Neural cell (in vitro differentiated cells): Measurements from ENCODE around the gene IRF4. TPM values are rescaled to one million over a fixed set of nuclear protein-coding genes. Genes with fewer than 3 reads are reported as not detected.

ENCODE experiments used
- H2AFZ ChIP-seq: fragments of 200-600, 300-800 bp; sonication (generic), shearing (Covaris generic); 2 replicates; pipeline ENCODE4 v1.6.0; 2014; ENCODE audit warnings: low read depth, mild to moderate bottlenecking, antibody characterized with exemption, low read length, moderate library complexity
- H3F3A ChIP-seq: fragments of 200-600 bp; shearing (Covaris generic); 2 replicates; pipeline ENCODE4 v1.6.1; 2016; ENCODE audit warnings: mild to moderate bottlenecking, moderate library complexity, mixed read lengths, antibody characterized with exemption, low read length; ENCODE audit not compliant: insufficient read depth, poor library complexity, severe bottlenecking
- H3K27ac ChIP-seq: fragments of 200-600, 300-800 bp; sonication (generic), shearing (Covaris generic); 2 replicates; pipeline ENCODE4 v1.5.1; 2014; ENCODE audit warnings: mild to moderate bottlenecking, low read length, moderate library complexity
- H3K27me3 ChIP-seq: fragments of 300-800, 200-600 bp; sonication (generic), shearing (Covaris generic); 2 replicates; pipeline ENCODE4 v1.6.0; 2014; ENCODE audit warnings: mild to moderate bottlenecking, low read depth, low read length, moderate library complexity; ENCODE audit not compliant: insufficient read depth
- H3K36me3 ChIP-seq: fragments of 300-800, 200-600 bp; sonication (generic), shearing (Covaris generic); 2 replicates; pipeline ENCODE4 v1.5.1; 2014; ENCODE audit warnings: mild to moderate bottlenecking, antibody characterized with exemption, low read length, moderate library complexity; ENCODE audit not compliant: insufficient read depth
- H3K4me2 ChIP-seq: fragments of 300-800, 200-600 bp; sonication (generic), shearing (Covaris generic); 2 replicates; pipeline ENCODE4 v1.6.0; 2014; ENCODE audit warnings: mild to moderate bottlenecking, low read length
- H3K4me3 ChIP-seq: fragments of 300-800, 200-600 bp; sonication (generic), shearing (Covaris generic); 2 replicates; pipeline ENCODE4 v1.5.1; 2014; ENCODE audit warnings: mild to moderate bottlenecking, low read length, moderate library complexity
- H3K79me2 ChIP-seq: fragments of 200-600 bp; shearing (Covaris generic); replicated peaks from 2 replicates; pipeline ENCODE4 v1.6.0; 2014; ENCODE audit warnings: mild to moderate bottlenecking, low read length, moderate library complexity; ENCODE audit not compliant: insufficient read depth
- H3K9ac ChIP-seq: fragments of 300-800, 200-600 bp; sonication (generic), shearing (Covaris generic); 2 replicates; pipeline ENCODE4 v1.6.1; 2016; ENCODE audit warnings: mild to moderate bottlenecking, low read length, mixed read lengths
- H3K9me2 ChIP-seq: fragments of 200-600 bp; shearing (Covaris generic); 2 replicates; pipeline ENCODE4 v1.6.1; 2016; ENCODE audit warnings: mild to moderate bottlenecking, low read length, mixed read lengths; ENCODE audit not compliant: insufficient read depth
- H3K9me3 ChIP-seq: fragments of 200-600, 300-800 bp; sonication (generic), shearing (Covaris generic); 2 replicates; pipeline ENCODE4 v1.6.1; 2016; ENCODE audit warnings: mild to moderate bottlenecking, mixed run types, low read length, moderate library complexity, mixed read lengths
- H4K20me1 ChIP-seq: fragments of 200-600 bp; shearing (Covaris generic); 2 replicates; pipeline ENCODE4 v1.6.1; 2016; ENCODE audit warnings: mild to moderate bottlenecking, mixed run types; ENCODE audit not compliant: insufficient read depth
- CTCF ChIP-seq: fragments of 450-650 bp; IDR thresholded peaks from 2 replicates; pipeline ENCODE4 v1.5.1; 2014; ENCODE audit warnings: antibody characterized with exemption, mild to moderate bottlenecking, moderate library complexity; ENCODE audit not compliant: poor library complexity, severe bottlenecking
- EP300 ChIP-seq: fragments of 450-650 bp; conservative IDR thresholded peaks from 2 replicates; pipeline ENCODE4 v1.6.1; 2014; ENCODE audit warnings: antibody characterized with exemption, mild to moderate bottlenecking, moderate library complexity; ENCODE audit not compliant: poor library complexity, severe bottlenecking
- POLR2AphosphoS5 ChIP-seq: IDR thresholded peaks from 2 replicates; pipeline ENCODE4 v1.6.1; 2012
- RAD21 ChIP-seq: fragments of 450-650 bp; conservative IDR thresholded peaks from 2 replicates; pipeline ENCODE4 v1.6.1; 2014; ENCODE audit warnings: antibody characterized with exemption, mild to moderate bottlenecking, moderate library complexity
- SMC3 ChIP-seq: fragments of 450-650 bp; conservative IDR thresholded peaks from 2 replicates; pipeline ENCODE4 v1.6.1; 2014; ENCODE audit warnings: antibody characterized with exemption, mild to moderate bottlenecking, moderate library complexity; ENCODE audit not compliant: poor library complexity
- TAF1 ChIP-seq: IDR thresholded peaks from 2 replicates; pipeline ENCODE4 v1.6.1; 2012; ENCODE audit warnings: low read depth
- polyA plus RNA-seq: library from polyadenylated mRNA; depleted of rRNA; stranded (reverse); fragments of >200 nt; gene quantifications from 2 replicates; pipeline ENCODE4 v1.2.3, GENCODE V29; 2014
- TF ChIP-seq, protein P1 (sequence below): IDR thresholded peaks from 2 replicates; pipeline ENCODE4 v1.6.1; 2012; ENCODE audit warnings: borderline replicate concordance

IRF4 gene
- polyA plus RNA-seq, 1 donor from 2014 or later: 0.05 TPM

DNA sequence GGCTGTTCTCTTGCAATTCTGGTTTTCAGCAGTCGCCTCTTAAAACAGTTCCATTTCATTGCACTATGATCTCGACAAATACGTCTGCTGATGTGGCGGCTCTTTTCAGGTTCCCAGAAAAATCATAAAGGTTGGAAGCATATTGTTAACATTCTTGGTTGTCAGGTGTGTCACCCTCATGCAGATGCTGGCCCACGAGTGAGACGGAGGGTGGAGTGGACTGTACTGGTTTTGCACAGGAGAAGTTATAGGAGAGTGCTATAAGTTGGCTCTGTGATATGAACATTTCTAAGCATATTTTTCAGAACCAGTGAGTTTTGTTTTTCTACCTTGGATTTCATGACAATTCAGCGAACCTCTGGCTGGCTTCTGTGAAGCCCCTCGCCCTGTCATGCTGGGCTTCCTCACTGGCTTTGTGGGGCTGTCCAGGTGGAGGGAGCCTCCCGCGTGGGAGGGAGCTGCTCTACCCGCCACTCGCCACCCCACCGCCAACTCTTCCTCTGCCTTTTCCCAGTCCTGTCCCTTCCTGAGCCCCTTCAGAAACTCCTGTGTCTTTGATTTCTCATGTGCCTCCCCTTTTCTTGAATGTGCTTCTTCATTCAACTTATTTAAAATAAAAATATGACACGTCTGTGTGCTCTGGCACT lies 10.6 kb downstream of the IRF4 start:
- TF ChIP-seq RAD21 (no peak), CTCF (no peak), SMC3 (no peak), EP300 (no peak)
- Histone ChIP-seq H3K9ac (no peak overlapping the region), H3K27ac (no peak overlapping the region), H3K9me2 (no peaks in the 10 kb centered on the region), H2AFZ (no peak overlapping the region), H3F3A (no peaks in the 10 kb centered on the region), H3K4me3 (no peak overlapping the region), H3K79me2 (no peaks in the 10 kb centered on the region), H4K20me1 (no peaks in the 10 kb centered on the region), H3K4me2 (no peak overlapping the region), H3K9me3 (peaks cover 3% of the 10 kb centered on the region), H3K36me3 (no peaks in the 10 kb centered on the region), H3K27me3 (peaks cover under 1% of the 10 kb centered on the region)

DNA sequence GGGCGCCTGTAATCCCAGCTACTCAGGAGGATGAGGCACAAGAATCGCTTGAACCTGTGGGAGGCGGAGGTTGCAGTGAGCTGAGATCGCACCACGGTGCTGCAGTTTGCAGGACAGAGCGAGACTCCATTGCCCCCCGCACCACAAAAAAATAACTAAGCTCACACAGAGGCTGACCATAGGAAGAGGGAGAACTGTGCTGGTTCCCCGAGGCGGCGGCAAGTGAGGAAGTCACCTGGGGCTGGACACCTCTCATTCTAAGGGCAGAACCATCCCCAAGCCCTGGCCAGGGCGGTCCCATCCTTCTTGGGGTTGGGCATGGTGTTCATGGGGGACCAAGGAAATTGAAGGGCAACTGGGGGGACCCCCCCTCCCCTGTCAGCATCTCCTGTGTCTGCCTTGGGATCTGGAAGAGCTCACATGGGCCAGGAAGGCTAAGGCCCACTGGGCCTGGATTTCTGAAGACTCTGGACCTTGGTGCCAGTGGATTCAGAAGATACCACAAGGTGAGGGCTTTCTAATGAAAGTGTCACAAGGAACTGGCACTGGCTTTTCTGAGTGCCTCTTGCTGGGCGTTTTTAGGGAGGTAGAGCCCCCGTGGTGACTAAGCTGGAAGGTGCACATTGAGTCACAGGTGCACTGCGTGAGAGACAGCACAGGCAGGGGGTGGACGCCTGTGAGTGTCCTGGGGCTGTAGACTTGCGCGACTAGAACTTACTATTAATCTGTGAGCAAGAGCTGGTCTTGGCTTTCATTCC lies 11.5 kb downstream of the IRF4 start:
- TF ChIP-seq POLR2AphosphoS5 (no peak), TAF1 (no peak), SMC3 (no peak), CTCF (no peak)
- TF ChIP-seq, protein P1, sequence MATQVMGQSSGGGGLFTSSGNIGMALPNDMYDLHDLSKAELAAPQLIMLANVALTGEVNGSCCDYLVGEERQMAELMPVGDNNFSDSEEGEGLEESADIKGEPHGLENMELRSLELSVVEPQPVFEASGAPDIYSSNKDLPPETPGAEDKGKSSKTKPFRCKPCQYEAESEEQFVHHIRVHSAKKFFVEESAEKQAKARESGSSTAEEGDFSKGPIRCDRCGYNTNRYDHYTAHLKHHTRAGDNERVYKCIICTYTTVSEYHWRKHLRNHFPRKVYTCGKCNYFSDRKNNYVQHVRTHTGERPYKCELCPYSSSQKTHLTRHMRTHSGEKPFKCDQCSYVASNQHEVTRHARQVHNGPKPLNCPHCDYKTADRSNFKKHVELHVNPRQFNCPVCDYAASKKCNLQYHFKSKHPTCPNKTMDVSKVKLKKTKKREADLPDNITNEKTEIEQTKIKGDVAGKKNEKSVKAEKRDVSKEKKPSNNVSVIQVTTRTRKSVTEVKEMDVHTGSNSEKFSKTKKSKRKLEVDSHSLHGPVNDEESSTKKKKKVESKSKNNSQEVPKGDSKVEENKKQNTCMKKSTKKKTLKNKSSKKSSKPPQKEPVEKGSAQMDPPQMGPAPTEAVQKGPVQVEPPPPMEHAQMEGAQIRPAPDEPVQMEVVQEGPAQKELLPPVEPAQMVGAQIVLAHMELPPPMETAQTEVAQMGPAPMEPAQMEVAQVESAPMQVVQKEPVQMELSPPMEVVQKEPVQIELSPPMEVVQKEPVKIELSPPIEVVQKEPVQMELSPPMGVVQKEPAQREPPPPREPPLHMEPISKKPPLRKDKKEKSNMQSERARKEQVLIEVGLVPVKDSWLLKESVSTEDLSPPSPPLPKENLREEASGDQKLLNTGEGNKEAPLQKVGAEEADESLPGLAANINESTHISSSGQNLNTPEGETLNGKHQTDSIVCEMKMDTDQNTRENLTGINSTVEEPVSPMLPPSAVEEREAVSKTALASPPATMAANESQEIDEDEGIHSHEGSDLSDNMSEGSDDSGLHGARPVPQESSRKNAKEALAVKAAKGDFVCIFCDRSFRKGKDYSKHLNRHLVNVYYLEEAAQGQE: no peak
- H3K36me3 ChIP-seq: no peaks in the 10 kb centered on the region
- H3K9me2 ChIP-seq: no peaks in the 10 kb centered on the region
- H3K4me3 ChIP-seq: no peak overlapping the region
- no peak overlapping the region for H3K4me2 ChIP-seq
- no peaks in the 10 kb centered on the region for H3K27me3 ChIP-seq
- no peaks in the 10 kb centered on the region for H4K20me1 ChIP-seq
- no peak overlapping the region for H3K9ac ChIP-seq
- H3K9me3 ChIP-seq: peaks cover 3% of the 10 kb centered on the region
- no peak overlapping the region for H3K27ac ChIP-seq
- H3F3A ChIP-seq: no peaks in the 10 kb centered on the region
- no peaks in the 10 kb centered on the region for H3K79me2 ChIP-seq
- no peak overlapping the region for H2AFZ ChIP-seq
